Measurements from ENCODE around the gene PCDHGC3. TPM values are rescaled to one million over a fixed set of nuclear protein-coding genes. Genes with fewer than 3 reads are reported as not detected.

PCDHGC3 gene
- total RNA-seq, 1 experiment from 2014 or later: 17.3 TPM

- Mint-ChIP-seq H3K4me3 (ENCODE audit: unreplicated experiment) (no peak overlapping the region), H3K27ac (ENCODE audit: low read depth, unreplicated experiment) (peak overlapping the region; percentile 81), H3K9me3 (ENCODE audit: unreplicated experiment) (no peaks in the 10 kb centered on the region), H3K27me3 (ENCODE audit: insufficient read depth, unreplicated experiment) (no peaks in the 10 kb centered on the region), H3K36me3 (ENCODE audit: insufficient read depth, unreplicated experiment) (peaks cover 77% of the 10 kb centered on the region), H3K4me1 (ENCODE audit: insufficient read depth, unreplicated experiment) (peaks cover 52% of the 10 kb centered on the region)
- no peak for DNase-seq (ENCODE audit: unreplicated experiment)
- intact Hi-C loops (cut with micrococcal nuclease): no loop called here
- TSS peak; percentile 60 for BruUV-seq (replicated peaks)
- POLR2A ChIA-PET: interaction anchor here (0.7 to 3.5 kb wide), 9 partner anchors 9 to 102 kb away, joined by 3 to 27 read pairs (median 5); partner anchors contain the start of gene PCDHGC3
- no peak for TF ChIP-seq CTCF (IDR thresholded peaks at IDR 0.05; ENCODE audit: unreplicated experiment)
- CTCF ChIA-PET: interaction anchor here (0.5 to 11.5 kb wide), 17 partner anchors 10 to 727 kb away, joined by 3 to 191 read pairs (median 5); partner anchors contain the start of genes PCDHB10, PCDHGA10, PCDHGA12 and PCDHGB5
Observed at GRCh38 chr5:141515141-141515540, 39.4 kb downstream of the PCDHGC3 start.

DNA sequence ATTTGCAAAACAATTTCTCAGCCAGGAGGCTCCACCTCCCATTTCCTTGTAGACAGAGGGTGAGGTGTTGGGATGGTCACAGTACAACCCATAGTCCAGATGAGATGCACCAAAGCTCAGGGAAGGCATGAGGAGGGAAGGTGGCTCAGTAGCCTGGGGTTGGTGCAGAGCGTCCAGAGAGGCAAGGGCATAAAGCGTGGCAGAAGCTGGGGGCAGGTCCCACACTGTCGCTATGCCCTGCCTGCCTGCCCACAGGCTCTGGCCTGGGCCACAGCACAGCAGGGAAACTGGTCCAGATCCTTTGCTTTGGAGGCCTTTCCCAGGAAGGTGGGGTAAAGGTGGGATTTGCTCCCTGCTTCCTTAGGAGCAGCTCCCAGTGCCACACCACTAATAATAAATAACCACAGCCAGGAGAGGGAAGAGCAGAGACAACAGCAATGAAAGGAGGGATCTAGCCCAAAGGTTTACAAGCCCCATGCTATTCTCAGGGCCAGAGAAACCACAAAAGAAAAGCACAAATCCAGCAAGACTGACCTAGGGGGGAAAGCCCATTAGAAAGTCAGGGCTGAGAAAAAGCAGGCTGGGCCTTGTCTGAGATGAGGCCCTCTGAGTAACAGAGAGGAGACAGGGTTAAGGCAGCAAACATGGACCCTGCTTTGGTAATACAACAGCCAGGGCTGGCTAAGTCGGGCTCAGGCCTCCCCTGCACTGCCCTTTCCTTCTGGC lies 40.3 kb downstream of the PCDHGC3 start:
- Mint-ChIP-seq H3K36me3 (ENCODE audit: insufficient read depth, unreplicated experiment) (peaks cover 83% of the 10 kb centered on the region), H3K4me1 (ENCODE audit: insufficient read depth, unreplicated experiment) (peaks cover 62% of the 10 kb centered on the region), H3K4me3 (ENCODE audit: unreplicated experiment) (no peak overlapping the region), H3K27ac (ENCODE audit: low read depth, unreplicated experiment) (peak overlapping the region; percentile 20), H3K27me3 (ENCODE audit: insufficient read depth, unreplicated experiment) (no peaks in the 10 kb centered on the region), H3K9me3 (ENCODE audit: unreplicated experiment) (no peaks in the 10 kb centered on the region)
- intact Hi-C loops (cut with micrococcal nuclease): no loop called here
- POLR2A ChIA-PET: interaction anchor here (0.7 to 3.5 kb wide), 5 partner anchors 8 to 42 kb away, joined by 3 to 27 read pairs (median 9); partner anchors contain the start of gene PCDHGC3
- no peak for DNase-seq (ENCODE audit: unreplicated experiment)
- BruUV-seq (replicated peaks): no TSS peak
- no peak for TF ChIP-seq CTCF (IDR thresholded peaks at IDR 0.05; ENCODE audit: unreplicated experiment)
- CTCF ChIA-PET: interaction anchor here (0.9 to 11.5 kb wide), 12 partner anchors 9 to 323 kb away, joined by 3 to 191 read pairs (median 5); partner anchors contain the start of genes PCDHB10, PCDHGB5 and PCDHGC3

DNA sequence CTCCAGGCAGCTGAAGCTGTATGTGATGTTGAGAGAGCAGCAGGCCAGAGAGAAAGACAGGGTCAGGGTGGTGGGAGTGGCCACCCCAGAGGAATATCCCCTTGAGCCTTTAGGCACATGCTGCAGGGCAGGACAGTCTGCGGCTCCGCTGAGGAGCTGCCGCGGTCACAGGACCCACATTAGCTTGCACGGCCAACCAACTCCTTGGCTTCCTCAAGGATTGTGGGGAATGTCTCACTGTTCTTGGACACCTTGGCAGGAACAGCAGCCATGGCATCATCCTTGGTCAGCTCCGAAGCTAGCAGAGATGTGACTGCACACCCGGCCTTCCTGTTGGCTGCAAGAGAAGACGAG lies 40.9 kb downstream of the PCDHGC3 start:
- peaks cover 78% of the 10 kb centered on the region for H3K36me3 Mint-ChIP-seq (ENCODE audit: insufficient read depth, unreplicated experiment)
- TF ChIP-seq CTCF (IDR thresholded peaks at IDR 0.05; ENCODE audit: unreplicated experiment): no peak
- DNase-seq (ENCODE audit: unreplicated experiment): no peak
- H3K4me1 Mint-ChIP-seq (ENCODE audit: insufficient read depth, unreplicated experiment): peaks cover 67% of the 10 kb centered on the region
- no peak overlapping the region for H3K4me3 Mint-ChIP-seq (ENCODE audit: unreplicated experiment)
- peak overlapping the region; percentile 20 for H3K27ac Mint-ChIP-seq (ENCODE audit: low read depth, unreplicated experiment)
- CTCF ChIA-PET: interaction anchor here (0.7 to 11.5 kb wide), 7 partner anchors 8 to 135 kb away, joined by 3 to 191 read pairs (median 5); partner anchors contain the start of gene PCDHGC3
- no peaks in the 10 kb centered on the region for H3K27me3 Mint-ChIP-seq (ENCODE audit: insufficient read depth, unreplicated experiment)
- H3K9me3 Mint-ChIP-seq (ENCODE audit: unreplicated experiment): no peaks in the 10 kb centered on the region
- POLR2A ChIA-PET: no interaction called here
- BruUV-seq (replicated peaks): no TSS peak
- intact Hi-C loops (cut with micrococcal nuclease): no loop called here

- BruUV-seq (replicated peaks): no TSS peak
- DNase-seq (ENCODE audit: unreplicated experiment): no peak
- ChIA-PET CTCF (interaction anchor here (0.6 to 11.5 kb wide), 8 partner anchors 7 to 294 kb away, joined by 3 to 191 read pairs (median 4); partner anchors contain the start of gene PCDHGC3), POLR2A (interaction anchor here (0.7 kb wide), 1 partner anchor 94 kb away, joined by 3 read pairs; no protein-coding TSS in a partner anchor)
- H3K4me1 Mint-ChIP-seq (ENCODE audit: insufficient read depth, unreplicated experiment): peaks cover 73% of the 10 kb centered on the region
- intact Hi-C loops (cut with micrococcal nuclease): no loop called here
- TF ChIP-seq CTCF (IDR thresholded peaks at IDR 0.05; ENCODE audit: unreplicated experiment): no peak
- peaks cover 77% of the 10 kb centered on the region for H3K36me3 Mint-ChIP-seq (ENCODE audit: insufficient read depth, unreplicated experiment)
- no peaks in the 10 kb centered on the region for H3K9me3 Mint-ChIP-seq (ENCODE audit: unreplicated experiment)
- no peaks in the 10 kb centered on the region for H3K27me3 Mint-ChIP-seq (ENCODE audit: insufficient read depth, unreplicated experiment)
- no peak overlapping the region for H3K27ac Mint-ChIP-seq (ENCODE audit: low read depth, unreplicated experiment)
- no peak overlapping the region for H3K4me3 Mint-ChIP-seq (ENCODE audit: unreplicated experiment)
Observed at GRCh38 chr5:141517312-141517711, 41.5 kb downstream of the PCDHGC3 start.

All from MCF 10A (cell line).